Tibial nerve (tissue), 3 donors: ENCODE results near the gene CEP104.

Experiments
- POLR2A ChIP-seq, 2 donors: fragments of 450-650 bp; IDR thresholded peaks; one replicate each; pipeline ENCODE4 v1.6.1; 2017; ENCODE audit warnings: antibody characterized with exemption in 2 of 2, mild to moderate bottlenecking in 2 of 2, moderate library complexity in 2 of 2
- TF ChIP-seq, protein P1 (sequence below), 5 experiments: fragments of 200-600 bp in 3 of 5; fragments of 450-650 bp in 2 of 5; sonication (generic) in 3 of 5; IDR thresholded peaks; one replicate each; pipeline ENCODE4 v1.5.1; 2016 to 2019; ENCODE audit warnings: antibody characterized with exemption in 5 of 5, mild to moderate bottlenecking in 3 of 5, moderate library complexity in 2 of 5

DNA sequence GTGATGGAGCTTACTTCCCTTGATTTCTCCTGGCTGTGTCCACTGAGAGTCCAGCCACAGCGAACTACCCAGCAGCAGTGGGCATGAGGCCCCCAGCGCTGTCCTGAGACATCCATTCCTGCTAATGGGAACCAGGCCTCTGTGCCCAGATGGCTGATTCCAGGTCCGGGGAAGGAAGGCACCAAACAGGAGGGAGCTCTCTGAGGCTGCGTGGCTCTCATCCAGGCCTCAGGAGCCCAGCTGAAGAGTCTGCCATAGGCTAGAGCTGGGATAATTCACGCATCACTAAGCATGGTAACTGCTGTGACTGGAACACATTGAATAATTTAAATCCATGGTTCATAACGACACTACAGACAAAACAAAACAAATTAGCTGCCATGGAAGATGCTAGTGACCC lies 36.0 kb downstream of the CEP104 start:
- TF ChIP-seq, protein P1, sequence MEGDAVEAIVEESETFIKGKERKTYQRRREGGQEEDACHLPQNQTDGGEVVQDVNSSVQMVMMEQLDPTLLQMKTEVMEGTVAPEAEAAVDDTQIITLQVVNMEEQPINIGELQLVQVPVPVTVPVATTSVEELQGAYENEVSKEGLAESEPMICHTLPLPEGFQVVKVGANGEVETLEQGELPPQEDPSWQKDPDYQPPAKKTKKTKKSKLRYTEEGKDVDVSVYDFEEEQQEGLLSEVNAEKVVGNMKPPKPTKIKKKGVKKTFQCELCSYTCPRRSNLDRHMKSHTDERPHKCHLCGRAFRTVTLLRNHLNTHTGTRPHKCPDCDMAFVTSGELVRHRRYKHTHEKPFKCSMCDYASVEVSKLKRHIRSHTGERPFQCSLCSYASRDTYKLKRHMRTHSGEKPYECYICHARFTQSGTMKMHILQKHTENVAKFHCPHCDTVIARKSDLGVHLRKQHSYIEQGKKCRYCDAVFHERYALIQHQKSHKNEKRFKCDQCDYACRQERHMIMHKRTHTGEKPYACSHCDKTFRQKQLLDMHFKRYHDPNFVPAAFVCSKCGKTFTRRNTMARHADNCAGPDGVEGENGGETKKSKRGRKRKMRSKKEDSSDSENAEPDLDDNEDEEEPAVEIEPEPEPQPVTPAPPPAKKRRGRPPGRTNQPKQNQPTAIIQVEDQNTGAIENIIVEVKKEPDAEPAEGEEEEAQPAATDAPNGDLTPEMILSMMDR (IDR thresholded peaks at IDR 0.05) = no peak
- TF ChIP-seq POLR2A (IDR thresholded peaks at IDR 0.05) = no peak
